HEK293 (cell line): Measurements from ENCODE around the gene LRRC72.

Experiments used
- CTCF ChIA-PET: fragments of 350-600 bp; formaldehyde crosslinking; extraction: SDS; loops from one replicate; lab custom pipeline; 2021; ENCODE audit warnings: antibody characterized with exemption; lab: Yijun Ruan, JAX
- POLR2A ChIA-PET: fragments of 300-600 bp; formaldehyde crosslinking; extraction: SDS; loops from one replicate; lab custom pipeline; 2020; ENCODE audit warnings: antibody characterized with exemption, inconsistent platforms; lab: Yijun Ruan, JAX
- H3K27ac ChIP-seq: fragments of 200-500 bp; sonication (Bioruptor generic); 2 replicates; pipeline ENCODE4 v1.5.1; 2014; ENCODE audit warnings: low read depth, low read length, control low read depth, inconsistent platforms; ENCODE audit errors: extremely low read depth
- H3K36me3 ChIP-seq, 2 experiments: fragments of 200-500 bp in 1 of 2; sonication (Bioruptor generic) in 1 of 2; 1 replicate in 1 of 2; 2 replicates in 1 of 2; pipeline ENCODE4 v1.5.1; 2014 to 2017; ENCODE audit warnings: inconsistent platforms in 2 of 2, low read length in 2 of 2; ENCODE audit not compliant: control insufficient read depth in 2 of 2, insufficient read depth in 1 of 2
- H3K4me1 ChIP-seq: fragments of 200-500 bp; sonication (Bioruptor generic); 2 replicates; pipeline ENCODE4 v1.5.1; 2014; ENCODE audit warnings: mild to moderate bottlenecking, low read length, inconsistent platforms; ENCODE audit not compliant: control insufficient read depth, insufficient read depth
- H3K4me3 ChIP-seq: 2 replicates; pipeline ENCODE4 v1.5.1; 2011; ENCODE audit warnings: low read depth, mild to moderate bottlenecking, control low read depth, low read length, moderate library complexity
- H3K9me3 ChIP-seq: fragments of 200-500 bp; sonication (Bioruptor generic); 2 replicates; pipeline ENCODE4 v1.5.1; 2014; ENCODE audit warnings: low read depth, low read length, inconsistent platforms; ENCODE audit not compliant: control insufficient read depth, insufficient read depth
- BCL11B ChIP-seq: fragments of 450-650 bp; formaldehyde crosslinking; IDR thresholded peaks from 2 replicates; pipeline ENCODE4 v1.5.1; 2016; ENCODE audit warnings: low read depth, missing biosample characterization, missing genetic modification characterization
- BCL6B ChIP-seq: fragments of 450-650 bp; formaldehyde crosslinking; IDR thresholded peaks from 2 replicates; pipeline ENCODE4 v1.5.1; 2017; ENCODE audit warnings: missing biosample characterization, missing genetic modification characterization
- ZFP37 ChIP-seq: fragments of 450-650 bp; formaldehyde crosslinking; IDR thresholded peaks from 2 replicates; pipeline ENCODE4 v1.5.1; 2016; ENCODE audit warnings: missing biosample characterization, missing genetic modification characterization
- ZNF133 ChIP-seq: fragments of 450-650 bp; formaldehyde crosslinking; IDR thresholded peaks from 2 replicates; pipeline ENCODE4 v1.5.1; 2016; ENCODE audit warnings: missing biosample characterization, missing genetic modification characterization
- ZNF148 ChIP-seq: fragments of 450-650 bp; formaldehyde crosslinking; IDR thresholded peaks from 2 replicates; pipeline ENCODE4 v1.5.0; 2017; ENCODE audit warnings: missing biosample characterization, missing genetic modification characterization, borderline replicate concordance
- ZNF292 ChIP-seq: fragments of 450-650 bp; formaldehyde crosslinking; IDR thresholded peaks from 2 replicates; pipeline ENCODE4 v1.5.1; 2016; ENCODE audit warnings: low read depth, missing biosample characterization, missing genetic modification characterization, borderline replicate concordance
- ZNF311 ChIP-seq: fragments of 450-650 bp; formaldehyde crosslinking; IDR thresholded peaks from 2 replicates; pipeline ENCODE4 v1.5.1; 2017; ENCODE audit warnings: missing biosample characterization, missing genetic modification characterization, borderline replicate concordance
- ZNF518A ChIP-seq: fragments of 450-650 bp; formaldehyde crosslinking; conservative IDR thresholded peaks from 2 replicates; pipeline ENCODE4 v1.5.1; 2016; ENCODE audit warnings: low read depth, missing biosample characterization, missing genetic modification characterization
- TF ChIP-seq, protein P1 (sequence below): fragments of 450-650 bp; formaldehyde crosslinking; IDR thresholded peaks from 2 replicates; pipeline ENCODE4 v1.5.1; 2016; ENCODE audit warnings: missing biosample characterization, missing genetic modification characterization
- TF ChIP-seq, protein P2 (sequence below): fragments of 450-650 bp; formaldehyde crosslinking; IDR thresholded peaks from 2 replicates; pipeline ENCODE4 v1.5.1; 2016; ENCODE audit warnings: missing biosample characterization, missing genetic modification characterization
- TF ChIP-seq, protein P3 (sequence below): fragments of 450-650 bp; formaldehyde crosslinking; IDR thresholded peaks from 2 replicates; pipeline ENCODE4 v1.5.1; 2017; ENCODE audit warnings: missing biosample characterization, missing genetic modification characterization
- TF ChIP-seq, protein P4 (sequence below): fragments of 450-650 bp; formaldehyde crosslinking; IDR thresholded peaks from 2 replicates; pipeline ENCODE4 v1.5.1; 2016; ENCODE audit warnings: missing biosample characterization, missing genetic modification characterization

The LRRC72 gene

GRCh38 chr7:16619979-16620408, 93.4 kb downstream of the LRRC72 start:
- CTCF ChIA-PET = no interaction called here
- no peaks in the 10 kb centered on the region for H3K9me3 ChIP-seq
- TF ChIP-seq ZNF133 (tag by site-specific recombination) = peak; percentile 78
- TF ChIP-seq, protein P1, sequence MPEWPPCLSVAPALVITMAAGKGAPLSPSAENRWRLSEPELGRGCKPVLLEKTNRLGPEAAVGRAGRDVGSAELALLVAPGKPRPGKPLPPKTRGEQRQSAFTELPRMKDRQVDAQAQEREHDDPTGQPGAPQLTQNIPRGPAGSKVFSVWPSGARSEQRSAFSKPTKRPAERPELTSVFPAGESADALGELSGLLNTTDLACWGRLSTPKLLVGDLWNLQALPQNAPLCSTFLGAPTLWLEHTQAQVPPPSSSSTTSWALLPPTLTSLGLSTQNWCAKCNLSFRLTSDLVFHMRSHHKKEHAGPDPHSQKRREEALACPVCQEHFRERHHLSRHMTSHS (tag by site-specific recombination) = no peak
- TF ChIP-seq, all 188 proteins: peak for 1
- H3K36me3 ChIP-seq = peaks cover 25 to 42% of the 10 kb centered on the region in 2 experiments
- POLR2A ChIA-PET = no interaction called here
- H3K27ac ChIP-seq = no peak overlapping the region
- H3K4me3 ChIP-seq = no peak overlapping the region
- no peaks in the 10 kb centered on the region for H3K4me1 ChIP-seq

- CTCF ChIA-PET = no interaction called here
Measured at GRCh38 chr7:16626388-16626787, 99.8 kb downstream of the LRRC72 start.

DNA sequence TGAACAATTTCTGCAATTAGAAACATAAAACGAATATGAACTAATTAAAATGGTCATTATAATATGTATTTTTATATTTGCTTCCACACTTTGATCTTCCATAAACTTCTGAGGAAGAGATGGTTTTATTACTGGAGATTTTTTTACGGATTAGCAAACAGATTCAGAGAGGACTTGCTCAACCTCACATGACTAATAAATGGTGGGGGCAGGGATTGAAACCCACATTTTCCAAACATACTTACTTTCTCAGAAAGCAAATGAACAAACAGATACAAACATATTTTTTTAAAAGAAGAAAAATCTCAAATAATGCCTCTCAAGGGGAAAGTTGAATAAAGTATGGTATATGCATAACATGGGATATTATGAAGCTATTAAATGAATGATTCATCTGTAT, 100.6 kb downstream of the LRRC72 start:
- ChIA-PET CTCF (interaction anchor here (0.6 kb wide), 1 partner anchor 40 kb away, joined by 3 read pairs; no protein-coding TSS in a partner anchor), POLR2A (no interaction called here)
- TF ChIP-seq BCL6B (tag by site-specific recombination) (no peak), ZNF518A (tag by site-specific recombination) (no peak), ZNF148 (tag by site-specific recombination) (no peak), ZFP37 (no peak)
- TF ChIP-seq, protein P2, sequence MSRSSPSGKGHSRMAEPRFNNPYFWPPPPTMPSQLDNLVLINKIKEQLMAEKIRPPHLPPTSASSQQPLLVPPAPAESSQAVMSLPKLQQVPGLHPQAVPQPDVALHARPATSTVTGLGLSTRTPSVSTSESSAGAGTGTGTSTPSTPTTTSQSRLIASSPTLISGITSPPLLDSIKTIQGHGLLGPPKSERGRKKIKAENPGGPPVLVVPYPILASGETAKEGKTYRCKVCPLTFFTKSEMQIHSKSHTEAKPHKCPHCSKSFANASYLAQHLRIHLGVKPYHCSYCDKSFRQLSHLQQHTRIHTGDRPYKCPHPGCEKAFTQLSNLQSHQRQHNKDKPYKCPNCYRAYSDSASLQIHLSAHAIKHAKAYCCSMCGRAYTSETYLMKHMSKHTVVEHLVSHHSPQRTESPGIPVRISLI = no peak
- TF ChIP-seq, protein P3, sequence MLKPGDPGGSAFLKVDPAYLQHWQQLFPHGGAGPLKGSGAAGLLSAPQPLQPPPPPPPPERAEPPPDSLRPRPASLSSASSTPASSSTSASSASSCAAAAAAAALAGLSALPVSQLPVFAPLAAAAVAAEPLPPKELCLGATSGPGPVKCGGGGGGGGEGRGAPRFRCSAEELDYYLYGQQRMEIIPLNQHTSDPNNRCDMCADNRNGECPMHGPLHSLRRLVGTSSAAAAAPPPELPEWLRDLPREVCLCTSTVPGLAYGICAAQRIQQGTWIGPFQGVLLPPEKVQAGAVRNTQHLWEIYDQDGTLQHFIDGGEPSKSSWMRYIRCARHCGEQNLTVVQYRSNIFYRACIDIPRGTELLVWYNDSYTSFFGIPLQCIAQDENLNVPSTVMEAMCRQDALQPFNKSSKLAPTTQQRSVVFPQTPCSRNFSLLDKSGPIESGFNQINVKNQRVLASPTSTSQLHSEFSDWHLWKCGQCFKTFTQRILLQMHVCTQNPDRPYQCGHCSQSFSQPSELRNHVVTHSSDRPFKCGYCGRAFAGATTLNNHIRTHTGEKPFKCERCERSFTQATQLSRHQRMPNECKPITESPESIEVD (tag by site-specific recombination) = no peak

More at GRCh38 chr7:16626388-16626787, 99.8 kb downstream of the LRRC72 start:
- POLR2A ChIA-PET = no interaction called here
- Histone ChIP-seq H3K4me1 (no peaks in the 10 kb centered on the region), H3K36me3 (peaks cover 6 to 24% of the 10 kb centered on the region in 2 experiments), H3K9me3 (no peaks in the 10 kb centered on the region), H3K27ac (no peak overlapping the region), H3K4me3 (no peak overlapping the region)
- TF ChIP-seq ZNF292 (tag by site-specific recombination) (no peak), BCL11B (no peak), ZNF311 (no peak)
- TF ChIP-seq, protein P4, sequence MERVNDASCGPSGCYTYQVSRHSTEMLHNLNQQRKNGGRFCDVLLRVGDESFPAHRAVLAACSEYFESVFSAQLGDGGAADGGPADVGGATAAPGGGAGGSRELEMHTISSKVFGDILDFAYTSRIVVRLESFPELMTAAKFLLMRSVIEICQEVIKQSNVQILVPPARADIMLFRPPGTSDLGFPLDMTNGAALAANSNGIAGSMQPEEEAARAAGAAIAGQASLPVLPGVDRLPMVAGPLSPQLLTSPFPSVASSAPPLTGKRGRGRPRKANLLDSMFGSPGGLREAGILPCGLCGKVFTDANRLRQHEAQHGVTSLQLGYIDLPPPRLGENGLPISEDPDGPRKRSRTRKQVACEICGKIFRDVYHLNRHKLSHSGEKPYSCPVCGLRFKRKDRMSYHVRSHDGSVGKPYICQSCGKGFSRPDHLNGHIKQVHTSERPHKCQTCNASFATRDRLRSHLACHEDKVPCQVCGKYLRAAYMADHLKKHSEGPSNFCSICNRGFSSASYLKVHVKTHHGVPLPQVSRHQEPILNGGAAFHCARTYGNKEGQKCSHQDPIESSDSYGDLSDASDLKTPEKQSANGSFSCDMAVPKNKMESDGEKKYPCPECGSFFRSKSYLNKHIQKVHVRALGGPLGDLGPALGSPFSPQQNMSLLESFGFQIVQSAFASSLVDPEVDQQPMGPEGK (tag by site-specific recombination) = no peak

More for the DNA sequence above, 100.6 kb downstream of the LRRC72 start:
- no peak overlapping the region for H3K4me3 ChIP-seq
- no peaks in the 10 kb centered on the region for H3K9me3 ChIP-seq
- no peaks in the 10 kb centered on the region for H3K4me1 ChIP-seq
- H3K36me3 ChIP-seq = peaks cover 3 to 24% of the 10 kb centered on the region in 2 experiments
- H3K27ac ChIP-seq = no peak overlapping the region
